HuH-7 (cell line): ENCODE data around the gene IPCEF1.

Source experiments
- DNase-seq: peaks from one replicate; pipeline ENCODE4 v3.0.0; 2011; ENCODE audit warnings: low spot score

Gene IPCEF1

DNA sequence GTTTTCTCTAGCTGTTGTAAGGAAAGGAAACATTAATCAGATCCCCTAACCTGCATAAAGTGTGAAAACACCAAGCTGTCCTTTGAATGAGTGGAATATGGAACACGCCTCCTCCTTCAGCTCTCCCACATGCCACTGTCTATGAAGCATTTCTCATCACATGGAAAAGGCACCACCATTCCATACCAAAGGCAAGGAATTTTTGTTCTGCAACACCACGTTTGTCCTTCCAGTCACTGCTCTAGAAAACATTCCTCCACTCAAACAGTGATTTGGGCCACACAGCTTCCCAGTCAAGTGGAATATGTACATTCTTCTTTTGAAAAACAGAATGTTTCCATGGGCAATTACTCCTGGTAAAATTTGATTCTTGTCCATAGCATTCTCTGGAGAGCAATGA lies 197.5 kb downstream of the IPCEF1 start:
- no peak for DNase-seq

- no peak for DNase-seq
Observed at GRCh38 chr6:154157706-154158105, 198.9 kb downstream of the IPCEF1 start.

DNA sequence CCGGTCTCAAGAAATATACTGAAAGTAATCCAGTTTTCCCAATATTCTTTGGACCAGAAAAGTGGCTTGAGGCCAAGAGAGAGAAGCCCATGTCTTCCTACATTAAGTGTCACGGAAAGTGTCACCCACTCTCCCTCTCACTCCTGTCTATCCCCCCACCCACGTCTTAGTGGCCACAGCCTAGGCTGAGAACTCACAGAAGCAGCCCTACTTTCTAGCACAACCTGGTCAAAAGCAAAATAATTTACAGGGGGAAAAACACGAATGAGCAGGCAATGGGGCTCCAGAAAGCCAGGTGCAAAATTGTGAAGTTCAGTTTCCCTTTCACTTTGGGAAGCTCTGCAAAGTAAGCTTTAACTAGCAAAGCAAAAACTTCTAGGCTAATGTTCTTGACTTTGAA lies 199.5 kb downstream of the IPCEF1 start:
- no peak for DNase-seq

- peak; percentile 65 for DNase-seq
Observed at GRCh38 chr6:154156135-154156896, 200.3 kb downstream of the IPCEF1 start.

GRCh38 chr6:154154389-154154967 lies 202.1 kb downstream of the IPCEF1 start:
- DNase-seq: peak; percentile 17

DNA sequence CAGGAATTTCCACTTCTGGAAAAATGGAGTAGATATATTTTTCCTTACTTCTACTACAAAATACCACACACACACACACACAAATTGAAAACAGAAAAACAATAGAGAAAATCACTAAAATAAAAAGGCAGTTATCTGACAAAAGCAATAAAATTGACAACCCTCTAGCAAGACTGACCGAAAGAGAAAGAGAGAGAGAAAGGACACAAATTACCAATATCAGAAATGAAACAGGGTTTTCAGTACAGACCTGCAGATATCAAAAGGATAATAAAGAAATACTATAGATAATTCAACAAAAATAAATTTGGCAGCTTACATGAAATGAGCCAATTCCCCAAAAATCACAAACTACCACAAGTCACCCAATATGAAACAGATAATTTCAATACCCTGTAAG lies 212.8 kb downstream of the IPCEF1 start:
- DNase-seq: no peak

DNA sequence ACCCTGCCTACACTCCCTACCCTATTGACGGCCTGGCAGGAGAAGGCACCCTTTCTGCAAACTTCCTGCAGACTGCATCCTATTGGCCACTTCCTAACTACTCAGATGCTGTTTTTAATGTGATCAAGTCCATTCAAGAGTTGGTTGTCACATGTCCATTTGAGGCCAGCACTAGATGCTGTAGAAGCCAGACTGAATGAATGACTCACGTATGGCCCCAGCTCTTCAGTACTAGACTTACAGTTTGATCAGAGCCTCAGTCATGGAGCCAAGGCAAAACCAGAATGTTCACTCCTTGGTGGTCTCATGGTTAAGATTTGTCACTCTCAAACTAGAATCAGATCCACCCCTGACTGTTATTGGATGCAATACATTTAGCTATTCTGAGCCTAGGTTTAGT lies 215.9 kb downstream of the IPCEF1 start:
- no peak for DNase-seq

DNA sequence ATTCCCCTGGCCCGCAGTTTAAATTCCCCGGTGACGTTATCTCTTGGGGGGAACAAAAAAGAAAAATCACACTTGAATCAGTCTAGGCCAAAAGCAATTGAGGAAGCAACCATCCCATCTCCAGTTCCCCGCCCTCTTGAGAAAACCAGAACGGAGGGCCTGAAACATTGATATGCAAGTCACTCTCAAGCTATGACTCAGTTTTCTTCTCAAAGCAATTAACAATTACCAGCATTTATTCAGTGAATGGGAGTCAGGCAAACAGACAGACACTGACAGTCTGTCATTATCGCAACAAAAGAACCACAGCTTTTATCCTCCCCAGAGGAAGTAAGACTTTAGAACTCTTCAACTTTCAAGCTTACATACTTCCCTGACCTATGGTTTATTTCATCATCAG lies 216.7 kb downstream of the IPCEF1 start:
- no peak for DNase-seq

DNA sequence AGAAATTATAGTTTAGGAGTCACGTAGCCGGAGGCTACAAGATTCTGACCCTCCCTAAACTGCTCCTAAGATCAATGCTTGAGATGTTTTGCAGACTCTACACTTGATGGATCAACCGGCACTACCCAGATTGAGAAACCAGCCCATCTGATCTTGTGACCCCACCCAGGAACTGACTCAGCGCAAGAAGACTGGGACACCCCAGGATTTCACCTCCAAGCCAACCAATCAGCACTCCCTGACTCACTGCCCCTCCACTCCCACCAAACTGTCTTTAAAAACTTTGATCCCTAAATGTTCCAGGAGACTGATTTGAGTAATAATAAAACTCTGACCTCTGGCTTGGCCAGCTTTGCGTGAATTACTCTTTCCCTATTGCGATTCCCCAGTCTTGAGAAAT lies 217.8 kb downstream of the IPCEF1 start:
- no peak for DNase-seq

- no peak for DNase-seq
Observed at GRCh38 chr6:154134471-154135147, 222.0 kb downstream of the IPCEF1 start.

GRCh38 chr6:154127657-154128056 lies 228.9 kb downstream of the IPCEF1 start:
- no peak for DNase-seq

- DNase-seq: no peak
Observed at GRCh38 chr6:154125421-154125820, 231.2 kb downstream of the IPCEF1 start.

DNA sequence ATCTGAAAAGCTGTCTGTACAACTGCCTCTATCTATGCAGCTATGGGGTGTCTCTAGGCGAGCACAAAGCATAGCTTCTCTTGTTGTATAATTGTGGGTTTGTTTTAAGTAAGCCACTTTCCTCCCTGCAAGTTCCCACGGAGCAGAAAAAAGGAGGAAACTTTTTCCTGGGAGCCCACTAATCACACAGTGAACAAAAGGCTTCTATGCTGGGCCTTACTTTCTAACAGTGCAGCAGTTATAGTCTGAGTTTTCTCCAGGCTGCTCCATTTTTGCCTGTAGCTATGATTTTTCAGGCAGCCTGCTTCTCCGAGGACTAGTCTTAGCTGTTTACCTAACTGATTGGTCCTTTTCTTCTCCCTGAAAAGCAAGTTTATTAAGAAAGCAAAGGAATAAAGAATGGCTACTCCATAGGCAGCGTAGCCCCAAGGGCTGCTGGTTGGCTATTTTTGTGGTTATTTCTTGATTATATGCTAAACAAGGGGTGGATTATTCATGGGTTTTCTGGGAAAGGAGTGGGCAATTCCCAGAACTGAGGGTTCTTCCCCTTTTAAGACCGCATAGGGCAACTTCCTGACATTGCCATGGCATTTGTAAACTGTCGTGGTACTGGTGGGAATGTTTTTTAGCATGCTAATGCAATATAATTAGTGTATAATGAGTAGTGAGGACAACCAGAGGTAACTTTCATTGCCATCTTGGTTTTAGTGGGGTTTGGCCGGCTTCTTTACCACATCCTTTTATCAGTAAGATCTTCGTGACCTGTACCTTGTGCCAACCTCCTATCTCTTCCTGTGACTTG lies 233.2 kb downstream of the IPCEF1 start:
- no peak for DNase-seq

DNA sequence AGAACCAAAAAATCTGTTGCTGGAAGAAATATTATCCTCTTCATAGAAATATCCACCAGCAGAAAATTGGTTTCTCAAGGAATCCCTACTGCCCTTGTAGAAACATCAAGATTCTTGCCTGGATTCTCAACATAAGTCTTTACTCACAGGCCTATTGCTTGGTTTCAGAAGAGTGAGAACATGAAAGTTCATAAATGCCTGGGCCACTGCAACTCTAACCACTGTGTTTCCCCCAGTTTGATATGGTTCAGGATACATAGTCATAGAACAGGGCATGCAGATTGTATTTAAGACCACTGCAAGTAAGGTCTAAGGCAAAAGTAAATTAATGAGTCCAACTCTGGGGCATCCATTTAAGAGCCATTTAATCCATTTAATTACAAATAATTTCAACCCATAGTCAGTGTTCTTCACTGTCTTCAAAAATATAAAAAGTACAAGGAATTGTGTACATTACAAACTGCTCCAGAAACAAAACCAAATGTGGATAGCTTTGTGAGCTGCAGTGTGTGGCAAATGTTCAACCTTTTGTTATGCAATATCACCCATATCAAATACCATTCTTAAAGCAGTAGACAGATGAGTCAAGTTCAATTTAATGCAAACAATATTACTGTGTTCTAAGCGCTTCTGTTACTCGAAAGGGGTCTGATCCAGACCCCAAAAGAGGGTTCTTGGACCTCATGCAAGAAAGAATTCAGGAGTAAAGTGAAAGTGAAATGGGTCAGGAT lies 234.2 kb downstream of the IPCEF1 start:
- DNase-seq: no peak

DNA sequence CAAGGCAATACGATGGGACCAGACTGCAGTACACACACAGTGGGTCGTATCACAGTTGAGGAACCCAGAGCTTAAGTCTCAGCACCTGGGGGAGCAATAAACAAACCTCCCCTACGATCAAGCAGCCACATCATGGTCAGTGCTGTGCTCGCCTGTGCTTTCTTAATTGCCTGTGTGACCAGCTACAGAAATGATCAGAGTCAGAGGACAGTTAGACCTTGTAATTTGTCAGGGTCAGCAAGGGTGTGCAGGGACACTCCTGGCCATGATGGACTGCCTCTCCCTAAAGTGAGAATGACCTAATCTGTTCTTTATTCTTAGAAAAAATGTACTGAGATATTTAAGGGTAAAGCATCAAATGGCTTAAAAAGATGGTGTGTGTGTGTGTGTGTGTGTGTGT lies 239.1 kb downstream of the IPCEF1 start:
- DNase-seq: no peak

DNA sequence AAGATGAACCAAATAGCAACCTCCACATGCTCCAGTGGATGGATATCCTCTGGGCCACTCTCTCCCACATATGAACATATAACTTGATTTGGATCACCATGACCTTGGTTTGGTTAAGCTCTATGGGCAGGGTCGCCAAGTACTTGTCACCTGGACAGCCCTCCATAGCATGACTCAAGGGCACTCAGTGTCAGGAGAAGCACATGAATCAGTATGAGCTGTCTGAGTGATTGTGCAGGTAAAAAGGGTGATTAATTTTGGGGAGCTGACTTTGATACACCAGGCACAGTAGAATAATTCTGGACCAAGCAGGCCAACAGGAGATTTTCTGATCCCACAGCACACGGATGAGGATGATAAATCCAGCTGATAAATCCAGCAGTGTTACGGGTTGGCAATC lies 243.2 kb downstream of the IPCEF1 start:
- no peak for DNase-seq

GRCh38 chr6:154112181-154112809 lies 244.3 kb downstream of the IPCEF1 start:
- DNase-seq: no peak

- no peak for DNase-seq
Observed at GRCh38 chr6:154111025-154111424, 245.6 kb downstream of the IPCEF1 start.

DNA sequence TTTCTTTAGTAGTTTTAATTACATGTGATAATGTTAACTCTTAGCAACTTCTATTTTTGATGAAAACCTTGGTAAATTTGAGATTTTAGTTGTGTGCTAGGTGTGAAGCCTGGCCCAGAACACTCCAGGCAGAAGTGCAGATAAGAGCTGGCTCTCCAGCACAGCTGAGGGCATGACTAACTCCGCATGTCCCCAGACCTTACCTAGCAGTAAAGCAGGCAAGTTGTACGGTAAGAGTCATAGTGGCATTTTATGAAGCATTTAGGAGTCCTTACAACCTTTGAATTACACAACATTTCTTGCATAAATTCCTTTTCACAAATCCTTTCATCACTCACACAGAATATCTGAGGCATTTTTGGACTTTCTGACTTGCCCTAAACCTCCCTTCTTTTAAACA lies 250.4 kb downstream of the IPCEF1 start:
- DNase-seq: no peak
